Prostate gland (tissue), 2 donors: ENCODE results near the gene GMPPA. TPM values are rescaled to one million over a fixed set of nuclear protein-coding genes. Genes with fewer than 3 reads are reported as not detected.

Experiments
- DNase-seq: peaks from one replicate; pipeline ENCODE4 v3.0.0-alpha.2; 2019; ENCODE audit warnings: low spot score
- H3K27ac ChIP-seq, 2 donors: fragments of 200-600 bp; sonication (generic); 2 replicates each; pipeline ENCODE4 v1.5.1; 2017 to 2019
- H3K27me3 ChIP-seq: fragments of 200-600 bp; sonication (generic); replicated peaks from 2 replicates; pipeline ENCODE4 v1.5.1; 2019; ENCODE audit not compliant: insufficient read depth
- H3K36me3 ChIP-seq, 2 donors: fragments of 200-600 bp; sonication (generic); 1 replicate in 1 of 2; 2 replicates in 1 of 2; pipeline versions ENCODE4 v1.5.1 to v1.8.1; 2017 to 2019
- H3K4me1 ChIP-seq: fragments of 200-600 bp; sonication (generic); replicated peaks from 2 replicates; pipeline ENCODE4 v1.5.1; 2019
- H3K4me3 ChIP-seq, 2 donors: fragments of 200-600 bp; sonication (generic); 2 replicates each; pipeline ENCODE4 v1.5.1; 2017 to 2019
- H3K9me3 ChIP-seq: fragments of 200-600 bp; sonication (generic); 2 replicates; pipeline ENCODE4 v1.5.1; 2017
- POLR2A ChIP-seq: fragments of 450-650 bp; IDR thresholded peaks from one replicate; pipeline ENCODE4 v1.6.1; 2016; ENCODE audit warnings: antibody characterized with exemption, mild to moderate bottlenecking
- POLR2AphosphoS5 ChIP-seq: sonication (generic); formaldehyde crosslinking; IDR thresholded peaks from one replicate; pipeline ENCODE4 v1.6.1; 2017; ENCODE audit warnings: antibody characterized with exemption
- WGBS: methylation state at CpG from one replicate; pipeline ENCODE4 v1.1.5; 2018; 5-methylcytosine and 5-hydroxymethylcytosine counted together
- intact Hi-C: fragments of 100-400 bp; cut with DNase I; formaldehyde crosslinking; loops from one replicate; pipeline ENCODE4 v1.14.2; 2022
- total RNA-seq, 2 donors: library from RNA; depleted of rRNA; stranded (reverse); fragments of >200 nt; gene quantifications; one replicate each; pipeline ENCODE4 v1.1.0, GENCODE V29; 2016
- TF ChIP-seq, protein P1 (sequence below), 4 experiments: fragments of 200-600 bp in 2 of 4; fragments of 450-650 bp in 2 of 4; sonication (generic) in 2 of 4; IDR thresholded peaks; 1 replicate in 3 of 4; 2 replicates in 1 of 4; pipeline ENCODE4 v1.5.1; 2016 to 2019; ENCODE audit warnings: antibody characterized with exemption in 4 of 4, mild to moderate bottlenecking in 2 of 4, moderate library complexity in 2 of 4

GMPPA gene
- total RNA-seq, 2 donors from 2014 or later = 41.2 to 53.8 TPM

DNA sequence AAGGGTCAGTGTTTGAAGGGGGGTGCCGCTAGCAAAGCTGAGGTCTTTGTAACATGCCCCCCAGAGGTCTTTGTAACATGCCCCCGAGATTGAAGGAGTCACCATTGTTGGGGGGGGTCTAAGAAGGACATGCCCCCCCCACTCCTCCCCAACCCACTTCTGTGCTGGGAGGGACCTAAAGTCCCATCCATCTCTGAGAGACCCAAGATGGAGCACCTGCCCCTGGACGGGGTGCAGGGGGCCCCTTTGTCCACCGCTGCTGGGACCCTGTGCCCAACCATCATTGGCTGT is 9.7 kb downstream of the GMPPA start:
- H3K4me1 ChIP-seq = peaks cover 2% of the 10 kb centered on the region
- H3K9me3 ChIP-seq = no peaks in the 10 kb centered on the region
- no peak overlapping the region for H3K27ac ChIP-seq
- WGBS = 72% methylated on average over 4 of the region's 4 CpGs
- peaks cover 6% of the 10 kb centered on the region for H3K27me3 ChIP-seq
- no peak overlapping the region for H3K4me3 ChIP-seq
- no peak for TF ChIP-seq POLR2AphosphoS5
- peaks cover 0 to 8% of the 10 kb centered on the region in 2 donors for H3K36me3 ChIP-seq
- intact Hi-C loops = no loop called here
- no peak for DNase-seq

DNA sequence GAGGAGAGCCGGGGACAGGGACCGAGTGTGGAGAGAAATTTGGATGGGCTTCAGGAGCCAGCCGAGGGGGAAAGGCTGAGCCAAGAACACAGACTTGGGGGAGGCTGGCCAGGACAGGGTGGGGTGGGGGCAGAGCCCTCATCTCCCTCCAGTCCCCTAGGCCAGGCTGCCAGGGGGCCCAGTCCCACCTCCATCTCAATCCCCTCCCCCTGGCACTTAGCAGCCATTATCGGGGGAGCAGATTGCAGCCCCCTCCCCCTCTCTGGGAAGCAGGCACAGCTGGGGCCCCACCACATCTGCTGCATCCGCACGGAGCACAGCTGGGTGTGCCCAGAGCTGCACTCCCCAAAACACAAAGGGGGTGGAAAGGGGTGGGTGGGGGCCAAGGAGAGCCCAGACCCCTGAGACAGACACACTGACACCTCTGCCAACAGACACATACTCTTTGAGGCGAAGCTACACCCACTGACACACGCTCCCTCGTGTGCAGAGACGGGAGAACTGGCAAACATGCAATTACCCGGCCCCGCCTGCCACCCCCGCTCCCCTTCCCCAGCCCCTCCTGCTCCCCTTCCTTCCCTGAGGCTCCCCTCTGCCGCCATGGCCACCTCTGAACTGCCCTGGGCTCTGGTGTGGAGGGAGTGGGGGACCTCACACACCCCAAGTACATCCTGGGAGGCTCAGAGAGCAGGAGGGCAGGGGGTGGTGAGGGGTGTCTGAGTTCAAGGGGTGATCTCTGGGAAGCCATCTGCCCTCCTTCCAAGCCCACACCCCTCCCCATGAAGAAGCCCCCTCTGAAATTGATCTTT is 10.5 kb downstream of the GMPPA start:
- intact Hi-C loops = no loop called here
- H3K4me1 ChIP-seq = peaks cover 2% of the 10 kb centered on the region
- DNase-seq = no peak
- H3K27me3 ChIP-seq = peaks cover 6% of the 10 kb centered on the region
- 8% methylated on average over 14 of the region's 14 CpGs for WGBS
- TF ChIP-seq, protein P1, sequence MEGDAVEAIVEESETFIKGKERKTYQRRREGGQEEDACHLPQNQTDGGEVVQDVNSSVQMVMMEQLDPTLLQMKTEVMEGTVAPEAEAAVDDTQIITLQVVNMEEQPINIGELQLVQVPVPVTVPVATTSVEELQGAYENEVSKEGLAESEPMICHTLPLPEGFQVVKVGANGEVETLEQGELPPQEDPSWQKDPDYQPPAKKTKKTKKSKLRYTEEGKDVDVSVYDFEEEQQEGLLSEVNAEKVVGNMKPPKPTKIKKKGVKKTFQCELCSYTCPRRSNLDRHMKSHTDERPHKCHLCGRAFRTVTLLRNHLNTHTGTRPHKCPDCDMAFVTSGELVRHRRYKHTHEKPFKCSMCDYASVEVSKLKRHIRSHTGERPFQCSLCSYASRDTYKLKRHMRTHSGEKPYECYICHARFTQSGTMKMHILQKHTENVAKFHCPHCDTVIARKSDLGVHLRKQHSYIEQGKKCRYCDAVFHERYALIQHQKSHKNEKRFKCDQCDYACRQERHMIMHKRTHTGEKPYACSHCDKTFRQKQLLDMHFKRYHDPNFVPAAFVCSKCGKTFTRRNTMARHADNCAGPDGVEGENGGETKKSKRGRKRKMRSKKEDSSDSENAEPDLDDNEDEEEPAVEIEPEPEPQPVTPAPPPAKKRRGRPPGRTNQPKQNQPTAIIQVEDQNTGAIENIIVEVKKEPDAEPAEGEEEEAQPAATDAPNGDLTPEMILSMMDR (IDR thresholded peaks at IDR 0.05) = no peak
- TF ChIP-seq POLR2A = no peak
- no peak for TF ChIP-seq POLR2AphosphoS5
- H3K4me3 ChIP-seq = no peak overlapping the region
- H3K9me3 ChIP-seq = no peaks in the 10 kb centered on the region
- no peak overlapping the region for H3K27ac ChIP-seq
- peaks cover 0 to 8% of the 10 kb centered on the region in 2 donors for H3K36me3 ChIP-seq

DNA sequence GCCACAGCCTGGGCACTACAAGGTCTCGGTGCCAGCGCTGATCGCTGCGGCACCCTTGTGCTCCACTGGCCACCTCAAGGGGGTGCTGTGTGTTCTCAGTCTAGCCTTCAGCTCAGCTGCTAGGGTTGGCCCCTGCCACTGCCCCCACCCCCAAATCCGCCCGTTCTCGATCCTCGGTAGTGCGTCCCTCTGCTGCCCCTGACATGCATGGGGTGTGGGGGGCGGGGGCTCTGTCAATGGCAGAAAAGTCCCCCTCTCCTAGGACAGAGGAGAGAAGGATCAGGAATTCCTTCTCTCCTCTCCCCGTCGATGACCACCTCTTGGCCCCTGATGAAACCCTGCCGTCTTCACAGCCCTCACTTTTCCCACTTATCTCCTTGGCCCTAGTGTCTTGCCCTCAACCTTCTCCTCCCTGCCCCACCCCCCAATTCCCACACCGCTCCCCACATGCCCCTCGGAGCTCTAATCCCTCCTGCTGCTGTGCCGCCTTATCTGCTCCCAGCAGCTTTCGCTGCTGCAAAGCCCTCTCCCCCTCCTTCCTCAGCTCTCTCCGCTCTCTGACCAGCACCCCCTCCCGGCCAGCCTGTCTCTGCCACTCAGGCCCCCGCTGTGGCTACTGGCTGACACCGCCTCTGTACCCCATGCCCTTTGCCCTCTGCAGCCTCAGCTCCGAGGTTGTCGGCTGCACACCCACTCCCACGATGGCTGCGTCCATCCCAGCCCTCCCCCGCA is 11.3 kb downstream of the GMPPA start:
- TF ChIP-seq POLR2AphosphoS5 = no peak
- TF ChIP-seq POLR2A = no peak
- TF ChIP-seq, protein P1 (IDR thresholded peaks at IDR 0.05) = peak; percentile 18 to 57 (median 39)
- Histone ChIP-seq H3K4me1 (peaks cover 2% of the 10 kb centered on the region), H3K27me3 (peaks cover 9% of the 10 kb centered on the region), H3K9me3 (no peaks in the 10 kb centered on the region), H3K36me3 (peaks cover 0 to 8% of the 10 kb centered on the region in 2 donors), H3K4me3 (no peak overlapping the region), H3K27ac (no peak overlapping the region)
- intact Hi-C loops = loop anchor here (10.0 kb wide), 1 partner anchor 335 kb away; the partner anchor contains the start of genes CNPPD1, RETREG2 and SLC23A3
- 2% methylated on average over 26 of the region's 26 CpGs for whole genome bisulfite sequencing
- peak; percentile 33 for DNase-seq

DNA sequence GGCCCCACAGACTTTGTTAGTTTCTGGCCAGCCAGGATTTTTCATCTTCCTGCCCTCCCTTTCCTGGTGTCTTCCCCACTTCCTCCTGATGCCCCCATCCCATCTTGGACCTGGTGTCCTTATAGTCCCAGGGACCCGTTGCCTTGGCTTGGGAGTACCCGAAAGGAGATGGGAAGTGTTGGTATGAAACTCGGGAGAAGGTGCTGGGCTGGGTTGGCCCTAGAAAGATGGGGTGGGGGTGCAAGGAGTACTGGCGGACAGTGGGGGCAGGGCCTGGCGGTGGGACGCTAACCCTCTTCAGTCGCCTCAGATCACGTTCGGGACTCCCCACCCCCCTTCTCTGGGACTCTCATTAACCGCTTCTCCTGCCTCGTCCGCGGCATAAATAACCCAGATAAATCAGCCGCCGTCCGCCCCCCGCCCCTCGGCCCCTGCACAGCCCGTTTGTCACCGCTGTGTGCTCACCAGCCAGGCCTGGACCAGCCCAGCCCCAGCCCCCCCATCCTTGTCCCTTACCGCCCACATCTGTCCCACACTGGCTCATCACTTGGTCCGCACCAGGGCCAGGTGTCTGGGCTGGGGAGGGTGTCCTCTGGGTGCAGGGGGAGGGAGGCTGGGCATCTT is 11.9 kb downstream of the GMPPA start:
- intact Hi-C loops = loop anchor here (10.0 kb wide), 1 partner anchor 336 kb away; the partner anchor contains the start of genes CNPPD1, RETREG2 and SLC23A3
- Histone ChIP-seq H3K9me3 (no peaks in the 10 kb centered on the region), H3K4me3 (no peak overlapping the region), H3K27me3 (peaks cover 9% of the 10 kb centered on the region), H3K4me1 (peaks cover 2% of the 10 kb centered on the region), H3K27ac (no peak overlapping the region), H3K36me3 (peaks cover 0 to 8% of the 10 kb centered on the region in 2 donors)
- WGBS = 28% methylated on average over 22 of the region's 22 CpGs
- no peak for TF ChIP-seq POLR2A
- TF ChIP-seq POLR2AphosphoS5 = no peak
- TF ChIP-seq, protein P1 (IDR thresholded peaks at IDR 0.05) = no peak
- DNase-seq = no peak
